ENCODE data around the gene CEP76.

Gene CEP76

DNA sequence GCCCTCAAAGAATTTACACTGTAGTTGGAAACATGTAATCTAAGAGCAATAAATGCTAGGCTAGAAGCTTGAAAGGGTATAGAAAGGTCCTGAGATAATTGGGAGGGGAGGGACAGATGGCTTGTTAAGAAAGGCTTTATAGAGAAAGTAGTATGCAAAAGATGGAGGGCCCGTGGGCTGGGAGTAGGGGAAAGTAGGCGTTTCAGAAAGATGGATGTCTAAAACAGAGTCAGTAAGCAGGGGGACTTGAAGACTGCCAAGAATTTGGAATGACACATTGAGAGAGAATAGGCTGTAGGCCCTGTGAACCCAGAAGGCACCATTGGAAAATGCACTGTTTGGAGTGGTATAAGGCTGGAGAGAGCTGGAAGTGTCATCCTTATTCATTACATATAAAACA is 1.1 kb upstream of the CEP76 start:
- peak; percentile 5 for DNase-seq

DNA sequence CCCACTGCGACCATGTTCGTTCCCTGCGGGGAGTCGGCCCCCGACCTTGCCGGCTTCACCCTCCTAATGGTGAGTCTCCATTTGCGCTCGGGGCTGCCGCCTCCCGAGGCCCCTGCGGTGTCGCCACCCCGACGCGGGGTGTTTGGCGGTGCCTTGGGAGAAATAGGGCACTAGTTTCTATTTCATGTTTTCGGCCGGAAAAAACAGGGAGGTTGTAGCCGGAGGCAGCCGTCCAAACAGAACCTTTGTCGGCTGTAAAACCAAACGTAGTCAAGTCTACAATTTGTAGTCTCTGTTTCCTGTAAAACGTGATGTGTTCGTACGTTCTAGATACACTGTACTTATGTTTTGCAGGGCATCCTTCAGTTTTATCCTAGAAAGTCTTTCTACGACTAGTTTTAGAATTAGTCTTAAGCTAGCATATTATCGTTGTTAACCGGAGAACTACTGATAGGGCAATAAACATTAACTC is 609 bp upstream of the CEP76 start:
- no peak for DNase-seq

DNA sequence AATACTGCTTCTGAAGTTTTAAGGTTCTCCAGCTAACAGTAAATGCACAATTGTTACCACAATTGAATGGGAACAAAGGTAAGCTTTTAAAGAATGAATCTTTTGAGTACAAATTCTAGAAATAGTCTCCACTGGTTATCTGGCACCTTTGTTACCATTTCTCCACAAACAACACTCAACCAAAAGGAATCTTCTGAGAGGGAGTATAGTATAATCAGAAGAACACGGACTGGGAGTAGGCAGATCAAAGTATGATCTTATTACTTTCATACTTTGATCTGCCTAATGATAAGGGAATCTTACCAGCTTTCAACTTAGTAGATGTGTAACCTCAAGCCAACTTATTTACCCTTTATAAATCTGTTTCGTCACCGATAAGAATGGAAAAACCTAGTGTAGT is 1.4 kb downstream of the CEP76 start:
- DNase-seq: no peak

DNA sequence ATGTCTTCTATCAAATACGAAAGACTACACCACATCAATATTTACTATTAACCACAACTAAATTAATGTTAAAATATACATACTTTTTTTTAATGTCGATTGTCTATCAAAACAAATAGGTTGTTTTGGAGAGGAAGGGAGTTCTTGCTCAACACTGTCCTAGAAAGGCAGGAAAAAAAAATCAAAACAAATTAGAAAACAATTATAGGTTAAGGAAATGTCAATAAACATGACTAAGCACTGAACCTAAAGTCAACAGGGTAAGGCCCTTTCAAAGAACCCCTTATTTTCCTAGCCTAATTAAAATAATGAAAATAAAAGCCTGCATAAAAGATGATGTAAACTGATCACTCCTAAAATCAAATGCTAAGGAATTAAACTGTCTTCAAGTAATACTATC is 2.8 kb downstream of the CEP76 start:
- DNase-seq: no peak

DNA sequence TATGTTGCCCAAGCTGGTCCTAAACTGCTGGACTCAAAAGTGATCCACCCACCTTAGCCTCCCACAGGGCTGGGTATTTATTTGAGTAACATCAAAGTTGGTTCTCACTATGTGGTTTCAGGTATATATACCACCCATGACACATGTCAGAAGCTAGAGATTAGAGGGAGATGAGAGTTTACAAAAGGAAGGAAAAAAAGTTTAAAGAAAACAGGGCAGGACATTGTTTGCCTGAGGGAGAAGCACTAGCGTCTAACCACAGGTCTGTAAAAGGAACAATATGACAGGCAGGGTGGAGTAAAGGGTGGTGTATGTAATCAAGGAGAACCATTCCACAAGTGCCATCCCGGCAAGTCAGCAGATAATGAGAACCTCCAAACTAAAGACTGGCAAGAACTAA is 8.5 kb downstream of the CEP76 start:
- DNase-seq: no peak

DNA sequence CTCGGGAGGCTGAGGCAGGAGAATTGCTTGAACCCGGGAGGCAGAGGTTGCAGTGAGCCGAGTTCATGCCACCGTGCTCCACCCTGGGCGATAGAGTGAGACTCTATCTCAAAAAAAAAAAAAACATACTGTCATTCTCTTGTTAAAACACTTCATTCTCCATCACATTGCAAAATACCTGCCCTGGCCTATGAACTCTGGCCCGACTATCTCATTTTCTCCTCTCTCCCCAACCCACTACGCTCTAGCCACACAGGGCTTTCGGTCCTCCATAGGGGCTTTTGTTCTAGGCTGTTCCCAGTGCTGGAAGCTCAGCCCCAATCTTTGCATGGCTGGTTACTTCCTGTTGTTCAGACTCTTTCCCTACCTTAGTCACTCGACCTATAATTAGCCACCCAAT is 10.3 kb downstream of the CEP76 start:
- DNase-seq: no peak

DNA sequence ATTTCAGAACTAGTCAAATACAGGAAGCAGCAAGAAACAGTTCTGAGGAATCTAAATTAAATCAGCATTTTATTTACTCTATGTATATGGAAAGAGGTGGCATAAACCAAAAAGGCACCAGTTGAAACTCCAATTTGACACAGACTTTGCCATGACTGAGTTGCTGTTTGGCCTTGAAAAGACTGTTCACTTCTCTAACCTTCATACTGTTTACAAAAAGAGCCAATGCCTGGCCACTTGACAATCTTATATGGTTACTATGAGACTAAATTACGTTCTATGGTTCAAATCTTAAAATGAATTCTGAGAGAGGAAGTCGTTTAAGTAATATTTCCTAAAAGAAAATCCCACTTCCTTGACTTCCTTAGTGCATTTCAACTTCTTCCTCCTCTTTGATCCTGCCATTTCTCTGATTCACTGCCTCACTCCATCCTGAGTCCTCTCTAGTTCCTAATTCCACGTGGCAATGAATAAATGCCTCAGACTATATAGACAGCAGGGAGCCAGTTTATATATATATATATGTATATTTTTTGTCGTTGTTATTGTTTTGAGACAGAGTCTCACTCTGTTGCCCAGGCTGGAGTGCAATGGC is 13.2 kb downstream of the CEP76 start:
- no peak for DNase-seq

DNA sequence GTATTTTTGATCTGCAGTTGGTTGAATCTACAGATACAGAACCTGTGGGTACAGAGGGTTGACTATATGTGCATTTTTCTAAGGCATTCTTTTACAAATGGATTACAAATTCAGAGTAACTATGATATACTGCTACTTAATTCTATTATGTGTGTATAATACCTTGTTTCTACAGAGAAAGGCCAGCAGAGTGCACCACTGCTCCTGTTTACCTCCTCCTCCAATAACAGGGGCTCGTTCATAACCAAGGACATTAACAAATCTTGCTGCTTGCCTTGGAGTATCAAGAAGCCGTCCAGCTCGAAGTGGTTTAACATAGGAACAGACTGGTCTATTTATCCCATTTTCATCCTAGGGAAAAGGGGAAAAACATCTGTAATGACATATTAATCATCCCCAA is 16.4 kb downstream of the CEP76 start:
- DNase-seq: no peak

DNA sequence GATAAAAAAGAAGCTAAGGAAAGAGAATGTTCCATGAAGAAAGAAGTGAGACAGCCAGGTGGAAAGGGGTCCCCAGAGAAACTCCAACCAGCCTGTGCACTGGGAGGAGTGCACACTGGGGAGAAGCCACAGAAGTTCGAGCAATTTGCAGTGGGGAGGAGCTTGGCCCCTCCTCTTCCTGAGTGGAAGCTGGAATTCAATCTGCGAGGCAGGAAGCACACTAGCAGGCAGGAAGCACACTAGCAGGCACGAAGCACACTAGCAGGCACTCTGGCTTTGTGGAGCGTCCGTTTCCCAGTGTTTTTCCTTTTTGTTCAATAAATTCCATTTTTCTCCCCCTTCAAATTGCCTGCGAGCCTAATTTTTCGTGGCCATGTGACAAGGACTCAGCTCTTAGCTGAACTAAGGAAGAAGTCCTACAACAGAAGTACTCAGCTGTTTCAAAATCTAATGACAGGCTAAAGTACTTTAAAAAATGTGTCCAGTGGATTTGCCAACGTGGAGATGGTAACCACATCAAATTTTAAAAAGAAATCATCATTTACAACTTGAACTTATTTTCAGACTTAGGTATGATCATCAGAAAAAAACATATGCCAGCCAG is 23.2 kb downstream of the CEP76 start:
- DNase-seq: peak; percentile 30

DNA sequence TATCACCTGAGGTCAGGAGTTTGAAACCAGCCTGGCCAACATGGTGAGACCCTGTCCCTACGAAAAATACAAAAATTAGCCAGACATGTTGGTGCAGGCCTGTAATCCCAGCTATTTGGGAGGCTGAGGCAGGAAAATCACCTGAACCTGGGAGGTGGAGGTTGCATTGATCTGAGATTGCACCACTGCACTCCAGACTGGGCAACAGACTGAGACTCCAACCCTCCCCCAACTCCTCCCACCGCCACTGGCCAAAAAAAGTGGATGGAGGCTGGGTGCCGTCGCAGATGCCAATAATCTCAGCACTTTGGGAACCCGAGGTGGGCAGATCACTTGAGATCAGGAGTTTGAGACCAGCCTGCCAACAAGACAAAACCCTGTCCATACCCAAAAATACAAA is 34.5 kb downstream of the CEP76 start:
- DNase-seq: no peak

DNA sequence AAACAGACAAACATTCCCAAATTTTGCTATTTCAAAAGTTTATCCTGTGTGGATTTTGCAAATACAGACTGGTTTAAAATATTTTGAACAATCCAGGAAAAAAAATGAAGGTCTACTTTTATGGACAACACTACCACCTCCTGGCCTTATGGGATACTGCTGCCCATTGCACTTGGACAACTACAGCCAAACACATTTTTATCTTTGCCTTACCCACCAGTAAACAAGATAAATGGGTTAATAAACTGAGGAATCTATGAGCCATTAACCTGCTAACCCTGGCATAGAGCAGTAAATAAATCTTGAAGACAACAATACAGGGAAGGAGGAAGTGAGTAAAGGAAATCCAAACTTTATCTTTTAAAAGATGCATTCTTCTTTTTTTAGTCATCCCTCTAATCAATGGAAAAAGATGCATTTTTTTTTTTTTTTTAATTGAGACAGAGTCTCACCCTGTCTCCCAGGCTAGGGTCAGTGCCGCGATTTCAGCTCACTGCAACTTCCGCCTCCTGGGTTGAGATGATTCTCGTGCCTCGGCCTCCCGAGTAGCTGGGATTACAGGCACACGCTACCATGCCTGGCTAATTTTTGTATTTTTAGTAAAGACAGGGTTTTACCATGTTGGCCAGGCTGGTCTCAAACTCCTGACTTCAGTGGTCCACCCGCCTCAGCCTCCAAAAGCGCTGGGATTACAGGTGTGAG is 42.5 kb downstream of the CEP76 start:
- peak; percentile 38 for DNase-seq

DNA sequence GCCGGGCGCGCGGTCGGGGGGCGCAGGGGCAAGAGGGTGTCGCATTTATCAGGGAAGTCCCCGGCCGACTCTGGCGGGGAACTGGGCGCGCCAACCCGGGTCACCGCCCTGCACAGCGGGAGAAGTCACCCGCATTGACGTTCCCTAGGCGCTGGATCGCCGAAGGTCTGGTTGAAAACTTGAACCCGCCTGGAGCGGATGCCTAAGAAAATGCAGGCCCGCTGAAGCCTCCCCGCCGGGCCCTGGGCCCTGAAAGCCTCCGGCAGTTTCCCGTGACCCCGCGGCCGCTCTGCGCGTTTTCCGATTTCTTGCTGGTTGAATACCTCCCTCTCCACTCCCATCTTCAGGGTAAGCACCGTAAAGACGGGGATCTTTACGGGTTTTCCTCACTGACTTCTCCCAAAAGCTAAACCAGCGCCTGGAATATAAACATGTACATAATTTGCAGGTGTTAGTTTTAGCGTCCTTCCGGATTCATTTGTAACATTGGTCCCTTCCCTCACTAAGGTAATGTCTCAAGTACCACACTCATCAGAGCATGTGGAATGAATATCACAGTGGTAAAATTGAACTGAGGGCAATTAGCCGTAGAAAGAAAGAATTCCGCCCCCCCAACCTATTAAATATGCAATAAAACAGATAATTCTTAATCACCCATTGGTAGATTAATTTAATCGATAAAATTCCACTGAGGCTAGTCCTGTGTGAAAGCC is 43.9 kb downstream of the CEP76 start:
- DNase-seq: peak; percentile 69

DNA sequence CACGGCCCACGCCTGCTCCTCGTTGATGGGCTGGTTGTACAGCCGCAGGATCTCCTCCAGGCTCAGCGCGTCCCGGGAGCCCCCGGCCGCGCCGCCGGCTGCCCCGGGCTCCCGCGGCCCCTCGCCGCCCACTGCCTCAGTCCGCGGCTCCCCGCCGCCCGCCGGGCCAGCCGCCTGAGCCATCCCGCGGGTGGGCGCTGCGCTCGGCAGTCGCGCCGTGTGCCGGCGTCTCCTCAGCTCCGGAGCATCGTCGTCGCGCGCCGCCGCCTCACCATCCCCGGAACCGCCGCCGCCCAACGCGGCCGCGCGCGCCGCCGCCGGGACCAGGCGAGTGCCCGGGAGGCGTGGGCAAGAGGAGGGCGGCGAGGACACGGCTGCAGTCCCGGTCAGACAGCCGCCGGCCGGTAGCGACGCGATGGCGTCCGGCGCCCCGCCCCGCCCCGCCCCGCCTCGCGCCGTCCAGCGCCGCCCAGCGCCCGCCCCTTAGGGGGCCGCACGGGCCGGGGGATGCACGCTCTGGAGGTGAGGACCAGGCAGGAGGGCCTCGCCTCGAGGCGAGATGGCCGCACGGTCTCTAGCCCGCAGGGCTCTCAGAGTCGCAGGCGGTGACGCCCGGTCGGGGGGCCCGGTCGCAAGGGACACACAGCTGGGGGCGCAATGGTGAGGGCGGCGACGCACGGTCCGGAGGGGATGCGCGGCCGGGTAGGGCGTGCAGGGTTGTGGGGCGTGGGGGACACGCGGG is 44.7 kb downstream of the CEP76 start, which contains the start of gene SPIRE1:
TSS of gene SPIRE1 (minus strand) at position 424 of the 742 bp plus-strand sequence. CDS start at position 183, 241 bp downstream.
- peak; percentile 81 for DNase-seq

DNA sequence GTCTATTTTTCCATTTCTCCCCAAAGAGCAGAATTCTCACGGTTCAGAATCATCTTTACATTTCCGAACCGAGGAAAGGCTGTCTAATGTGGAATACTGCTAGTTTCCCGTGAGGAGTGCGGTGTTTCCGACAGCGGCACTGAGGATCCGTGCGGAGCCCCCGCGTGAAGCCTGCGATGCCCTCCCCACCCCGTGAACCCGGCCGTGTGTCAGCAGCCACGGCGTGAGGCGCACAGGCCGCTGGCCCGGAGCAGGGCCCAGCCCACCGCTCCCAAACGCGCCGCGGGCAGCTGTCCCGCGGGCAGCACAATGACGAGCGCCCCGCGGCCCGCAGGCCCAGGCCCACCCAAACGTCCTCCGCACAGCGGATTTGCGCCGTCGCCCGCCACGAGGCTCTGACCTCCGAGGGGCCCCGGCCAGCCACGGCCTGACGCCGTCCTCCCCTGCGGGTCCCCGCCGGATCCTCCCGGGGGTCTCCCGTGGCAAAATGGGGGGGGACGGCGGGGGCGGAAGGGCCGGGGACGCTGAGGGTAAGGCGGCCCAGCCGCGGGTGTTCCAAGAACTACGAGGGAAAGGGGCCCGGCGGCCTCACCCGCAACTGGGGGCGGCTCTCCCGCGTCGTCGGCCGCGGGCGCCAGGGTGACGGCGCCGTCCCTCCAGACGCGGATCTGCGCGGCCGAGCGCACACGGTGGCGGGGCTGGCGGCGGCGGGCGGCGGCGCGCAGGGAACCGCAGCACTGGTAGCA is 45.4 kb downstream of the CEP76 start:
- peak; percentile 83 for DNase-seq

DNA sequence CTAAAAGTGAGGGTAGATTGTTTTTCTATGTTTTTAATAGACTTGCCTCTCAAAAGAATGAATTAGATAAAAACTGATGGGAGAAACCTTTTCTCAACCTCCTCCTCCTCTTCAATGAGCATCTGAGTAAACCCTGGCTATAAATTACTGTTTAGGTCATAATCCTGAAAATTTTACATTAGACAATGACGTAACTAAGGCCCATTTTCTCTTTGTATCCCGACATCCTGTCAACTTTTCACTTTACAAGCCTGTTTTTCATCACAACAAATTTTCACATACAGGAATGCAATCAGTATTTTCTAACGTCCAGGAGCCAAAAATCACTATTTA is 46.0 kb downstream of the CEP76 start:
- no peak for DNase-seq

DNA sequence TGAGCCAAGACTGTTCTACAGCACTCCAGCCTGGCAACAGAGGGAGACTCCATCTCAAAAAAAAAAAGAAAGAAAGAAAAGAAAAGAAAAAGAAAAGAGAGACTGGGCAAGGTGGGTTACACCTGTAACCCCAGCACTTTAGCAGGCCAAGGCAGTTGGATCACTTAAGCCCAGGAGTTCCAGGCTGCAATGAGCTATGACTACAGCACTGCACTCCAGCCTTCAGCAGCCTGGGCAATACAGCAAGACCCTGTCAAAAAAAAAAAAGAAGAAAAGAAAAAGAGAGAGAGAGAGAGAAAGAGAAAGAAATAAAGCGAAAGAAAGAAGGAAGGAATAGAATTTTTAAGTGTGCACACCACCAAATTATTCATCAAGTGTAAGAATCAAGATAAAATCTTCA is 47.6 kb downstream of the CEP76 start:
- DNase-seq: no peak

DNA sequence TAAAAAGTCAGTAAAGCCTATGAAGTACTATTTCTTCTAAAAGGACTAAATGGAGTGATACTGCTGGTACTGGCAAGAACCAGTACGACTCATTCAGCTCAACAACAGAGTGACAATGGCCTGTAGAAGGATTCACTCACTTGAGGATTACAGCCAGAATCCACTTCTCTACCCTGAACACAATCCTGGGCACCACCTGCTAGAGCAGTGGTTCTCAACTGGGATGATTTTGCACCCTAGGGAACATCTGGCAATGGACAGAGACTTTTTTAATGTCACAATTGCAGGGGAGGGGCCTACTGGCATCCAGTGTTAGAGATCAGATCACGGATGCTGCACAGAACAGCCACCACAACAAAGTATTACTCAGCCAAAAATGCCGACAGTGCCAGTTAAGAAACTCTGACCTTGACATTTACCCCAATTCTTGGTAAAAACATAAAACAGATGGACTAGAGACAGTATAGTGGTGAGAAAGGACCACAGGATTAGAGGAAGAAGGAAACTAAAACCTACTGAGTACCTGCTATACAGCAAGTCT is 49.6 kb downstream of the CEP76 start:
- DNase-seq: no peak

DNA sequence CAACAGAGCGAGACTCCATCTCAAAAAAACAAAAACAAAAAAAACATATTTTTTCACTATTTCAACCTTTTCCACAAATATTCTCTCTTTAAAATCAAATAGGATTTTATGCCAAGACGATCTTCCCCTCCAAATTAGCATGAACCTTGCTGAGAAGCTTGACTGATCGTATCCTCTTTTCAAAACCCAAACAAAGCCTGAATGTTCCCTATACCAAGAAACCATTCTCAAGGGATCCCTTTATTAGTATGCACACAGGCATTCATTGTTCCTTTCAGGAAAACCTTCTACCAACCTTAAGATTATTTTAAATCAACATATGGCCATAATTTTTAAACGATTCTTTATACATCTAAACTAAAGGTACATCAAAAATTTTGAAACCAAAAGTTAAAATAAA is 50.9 kb downstream of the CEP76 start:
- no peak for DNase-seq

DNA sequence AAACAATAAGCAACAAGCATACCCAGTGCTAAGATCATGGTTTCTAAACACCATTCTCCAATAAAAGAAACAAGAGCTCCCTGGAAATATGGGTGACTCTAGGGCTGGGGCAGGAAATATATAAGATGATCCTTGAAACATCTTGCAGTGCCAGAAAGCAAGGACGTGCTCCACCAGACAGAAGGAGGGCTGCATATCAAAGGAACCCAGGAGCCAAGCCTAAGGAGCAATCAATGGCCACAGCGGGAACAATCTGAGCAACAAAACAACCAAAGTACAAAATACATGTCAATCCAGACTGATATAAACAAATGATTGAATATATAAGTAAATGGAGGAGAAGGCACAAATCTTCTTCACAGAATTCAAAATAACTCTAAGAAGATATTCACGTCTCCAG is 54.8 kb downstream of the CEP76 start:
- DNase-seq: no peak

DNA sequence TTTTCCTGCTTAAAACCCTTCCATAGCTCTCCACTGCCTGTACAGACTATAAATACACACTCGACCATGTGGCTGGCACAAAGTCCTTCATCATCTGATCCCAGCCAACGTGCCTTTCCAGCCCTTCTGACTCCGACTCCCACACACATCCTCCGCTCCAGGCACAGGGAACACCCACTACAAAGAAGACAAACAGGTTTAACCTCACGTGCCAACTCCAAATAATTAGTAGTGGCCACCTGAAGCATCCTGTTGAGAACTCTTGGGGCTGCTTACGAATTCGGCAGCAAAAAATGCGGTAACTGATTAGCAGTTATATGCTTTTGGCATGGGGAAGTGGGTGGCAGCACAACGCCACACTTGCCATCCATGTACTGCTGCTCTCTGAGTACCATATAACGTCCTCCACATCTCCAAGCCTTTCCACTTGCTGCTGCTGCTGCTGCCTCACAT is 56.7 kb downstream of the CEP76 start:
- DNase-seq: peak; percentile 11

DNA sequence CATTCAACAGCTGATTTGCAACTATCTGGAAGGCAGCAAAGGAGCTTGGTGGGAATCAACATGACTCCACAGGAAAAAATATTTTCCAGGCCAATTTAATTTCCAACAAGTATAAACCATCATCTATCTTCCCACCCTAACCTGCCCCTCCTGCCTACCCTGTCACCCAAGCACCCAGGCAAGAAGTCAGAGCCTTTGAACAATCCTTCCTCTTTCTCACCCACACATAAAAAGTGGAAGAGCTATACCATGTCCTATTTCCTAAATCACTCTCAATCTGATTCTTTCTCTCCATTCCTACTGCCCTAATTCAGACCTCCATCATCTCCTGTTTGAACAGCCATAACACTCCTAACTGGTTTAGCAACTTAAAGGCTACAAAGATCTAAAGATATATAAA is 57.3 kb downstream of the CEP76 start:
- DNase-seq: no peak
